ENCODE results near the gene PIGZ.
A peak's percentile ranks its signal among the peaks of the same experiment; 100 is the strongest.

Gene PIGZ

DNA sequence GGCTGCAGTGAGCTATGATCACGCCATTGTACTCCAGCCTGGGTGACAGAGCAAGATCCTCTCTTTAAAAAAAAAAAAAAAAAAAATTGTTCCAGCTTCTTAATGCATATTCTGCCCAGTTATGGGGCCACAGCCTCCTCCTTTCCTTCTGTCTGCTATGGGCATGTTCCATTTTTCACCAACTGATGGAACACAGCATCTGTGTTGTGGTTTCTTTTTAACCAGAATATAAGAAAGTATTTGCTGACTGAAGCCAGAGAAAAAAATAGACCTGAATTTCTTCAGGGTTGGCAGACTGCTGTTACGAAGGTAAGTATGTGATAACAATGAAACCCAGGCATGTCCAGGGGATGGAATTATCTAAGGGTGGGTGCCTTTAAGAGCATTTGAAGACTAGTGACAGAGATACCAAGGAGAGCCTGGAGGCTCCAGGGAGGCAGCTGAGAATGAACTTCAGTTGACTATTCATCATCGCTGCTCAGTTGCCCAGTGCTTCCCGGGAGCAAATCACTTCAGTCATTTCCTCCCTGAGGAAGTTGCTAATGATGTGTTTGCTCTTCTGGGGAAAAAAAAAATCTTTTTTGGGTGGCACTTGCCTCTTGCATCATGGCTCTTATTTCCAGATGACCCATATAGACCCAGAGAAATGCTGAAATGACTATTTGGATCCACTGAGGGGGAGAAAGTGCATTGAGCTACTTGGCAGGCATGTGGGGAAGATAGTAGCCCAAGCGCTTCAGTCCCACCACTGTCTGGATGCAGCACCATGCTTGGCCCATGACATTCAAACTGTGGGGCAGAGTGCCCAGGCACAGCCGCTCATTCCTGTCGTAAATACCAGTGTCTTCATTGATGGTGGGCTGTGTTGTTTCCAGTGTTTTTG is 40.8 kb downstream of the PIGZ start:
- DNase-seq (ENCODE audit: low spot score in 2 of 2) (no peak), ATAC-seq (replicated peaks; ENCODE audit: extremely low read depth, poor library complexity, severe bottlenecking) (no peak)
- Mint-ChIP-seq H3K36me3 (ENCODE audit: insufficient read depth) (peaks cover 33% of the 10 kb centered on the region), H3K9me3 (no peaks in the 10 kb centered on the region), H3K4me3 (no peak overlapping the region), H3K27ac (ENCODE audit: low read depth) (no peak overlapping the region), H3K27me3 (no peaks in the 10 kb centered on the region), H3K4me1 (no peaks in the 10 kb centered on the region)

GRCh38 chr3:196920733-196921132 is 47.9 kb downstream of the PIGZ start:
- H3K27me3 Mint-ChIP-seq = no peaks in the 10 kb centered on the region
- DNase-seq (ENCODE audit: low spot score in 2 of 2) (no peak), ATAC-seq (replicated peaks; ENCODE audit: extremely low read depth, poor library complexity, severe bottlenecking) (no peak)
- peaks cover 6% of the 10 kb centered on the region for H3K9me3 Mint-ChIP-seq
- H3K27ac Mint-ChIP-seq (ENCODE audit: low read depth) = peak overlapping the region; percentile 80
- peaks cover 7% of the 10 kb centered on the region for H3K4me1 Mint-ChIP-seq
- peaks cover 11% of the 10 kb centered on the region for H3K36me3 Mint-ChIP-seq (ENCODE audit: insufficient read depth)
- H3K4me3 Mint-ChIP-seq = no peak overlapping the region

- Mint-ChIP-seq H3K4me1 (peaks cover 7% of the 10 kb centered on the region), H3K27me3 (no peaks in the 10 kb centered on the region), H3K4me3 (no peak overlapping the region), H3K9me3 (peaks cover 6% of the 10 kb centered on the region), H3K36me3 (ENCODE audit: insufficient read depth) (peaks cover 14% of the 10 kb centered on the region), H3K27ac (ENCODE audit: low read depth) (no peak overlapping the region)
- no peak for ATAC-seq (replicated peaks; ENCODE audit: extremely low read depth, poor library complexity, severe bottlenecking)
- no peak for DNase-seq (ENCODE audit: low spot score in 2 of 2)
Observed at GRCh38 chr3:196918968-196919367, 49.7 kb downstream of the PIGZ start.

GRCh38 chr3:196916995-196917394 is 51.6 kb downstream of the PIGZ start:
- no peak overlapping the region for H3K4me3 Mint-ChIP-seq
- no peak for ATAC-seq (replicated peaks; ENCODE audit: extremely low read depth, poor library complexity, severe bottlenecking)
- peaks cover 10% of the 10 kb centered on the region for H3K36me3 Mint-ChIP-seq (ENCODE audit: insufficient read depth)

DNA sequence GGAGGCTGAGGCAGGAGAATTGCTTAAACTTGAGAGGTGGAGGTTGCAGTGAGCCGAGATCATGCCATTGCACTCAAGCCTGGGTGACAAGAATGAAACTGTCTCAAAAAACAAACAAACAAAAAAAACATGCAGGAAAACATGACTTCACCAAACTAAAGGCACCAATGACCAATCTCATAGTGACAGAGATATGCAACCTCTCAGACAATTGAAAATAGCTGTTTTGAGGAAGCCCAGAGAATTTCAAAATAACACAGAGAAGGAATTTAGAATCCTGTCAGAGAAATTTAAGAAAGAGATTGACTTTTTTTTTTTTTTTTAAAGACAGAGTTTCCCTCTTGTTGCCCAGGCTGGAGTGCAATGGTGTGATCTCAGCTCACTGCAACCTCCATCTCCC is 52.4 kb downstream of the PIGZ start:
- H3K4me1 Mint-ChIP-seq = peaks cover 7% of the 10 kb centered on the region
- peaks cover 6% of the 10 kb centered on the region for H3K9me3 Mint-ChIP-seq
- peaks cover 8% of the 10 kb centered on the region for H3K36me3 Mint-ChIP-seq (ENCODE audit: insufficient read depth)
- no peak overlapping the region for H3K27ac Mint-ChIP-seq (ENCODE audit: low read depth)
- H3K27me3 Mint-ChIP-seq = no peaks in the 10 kb centered on the region
- no peak overlapping the region for H3K4me3 Mint-ChIP-seq
- DNase-seq (ENCODE audit: low spot score in 2 of 2) (no peak), ATAC-seq (replicated peaks; ENCODE audit: extremely low read depth, poor library complexity, severe bottlenecking) (no peak)

More at GRCh38 chr3:196916995-196917394, 51.6 kb downstream of the PIGZ start:
- no peak overlapping the region for H3K27ac Mint-ChIP-seq (ENCODE audit: low read depth)
- no peak for DNase-seq (ENCODE audit: low spot score in 2 of 2)
- no peaks in the 10 kb centered on the region for H3K27me3 Mint-ChIP-seq
- peaks cover 7% of the 10 kb centered on the region for H3K4me1 Mint-ChIP-seq
- H3K9me3 Mint-ChIP-seq = peaks cover 6% of the 10 kb centered on the region

DNA sequence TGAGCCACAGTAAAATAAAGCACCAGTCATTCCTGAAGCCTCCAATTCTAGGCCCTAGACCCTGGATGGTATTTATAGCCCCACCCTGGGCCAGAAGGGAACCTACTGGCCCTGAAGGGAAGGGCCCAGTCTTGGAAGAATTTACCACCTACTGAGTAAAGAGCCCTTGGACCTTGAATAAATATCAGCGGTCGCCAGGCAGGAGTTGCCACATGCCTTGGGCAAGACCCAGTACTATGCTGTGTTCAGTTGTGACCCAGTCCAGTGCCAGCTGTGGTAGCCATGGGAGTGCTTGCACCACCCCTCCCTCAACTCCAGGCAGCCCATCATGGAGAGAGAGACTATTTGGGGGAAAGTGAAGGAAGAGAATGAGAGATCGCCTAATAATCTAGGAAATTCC is 53.3 kb downstream of the PIGZ start:
- no peak for DNase-seq (ENCODE audit: low spot score in 2 of 2)
- H3K4me3 Mint-ChIP-seq = no peak overlapping the region
- H3K9me3 Mint-ChIP-seq = peaks cover 6% of the 10 kb centered on the region
- ATAC-seq (replicated peaks; ENCODE audit: extremely low read depth, poor library complexity, severe bottlenecking) = no peak
- peaks cover 8% of the 10 kb centered on the region for H3K36me3 Mint-ChIP-seq (ENCODE audit: insufficient read depth)
- no peak overlapping the region for H3K27ac Mint-ChIP-seq (ENCODE audit: low read depth)
- H3K4me1 Mint-ChIP-seq = peaks cover 7% of the 10 kb centered on the region
- H3K27me3 Mint-ChIP-seq = no peaks in the 10 kb centered on the region

GRCh38 chr3:196914866-196915265 is 53.8 kb downstream of the PIGZ start:
- no peak overlapping the region for H3K27ac Mint-ChIP-seq (ENCODE audit: low read depth)
- DNase-seq (ENCODE audit: low spot score in 2 of 2) (no peak), ATAC-seq (replicated peaks; ENCODE audit: extremely low read depth, poor library complexity, severe bottlenecking) (no peak)
- peaks cover 7% of the 10 kb centered on the region for H3K4me1 Mint-ChIP-seq
- H3K27me3 Mint-ChIP-seq = no peaks in the 10 kb centered on the region
- H3K9me3 Mint-ChIP-seq = peaks cover 6% of the 10 kb centered on the region
- H3K4me3 Mint-ChIP-seq = no peak overlapping the region
- peaks cover 8% of the 10 kb centered on the region for H3K36me3 Mint-ChIP-seq (ENCODE audit: insufficient read depth)

DNA sequence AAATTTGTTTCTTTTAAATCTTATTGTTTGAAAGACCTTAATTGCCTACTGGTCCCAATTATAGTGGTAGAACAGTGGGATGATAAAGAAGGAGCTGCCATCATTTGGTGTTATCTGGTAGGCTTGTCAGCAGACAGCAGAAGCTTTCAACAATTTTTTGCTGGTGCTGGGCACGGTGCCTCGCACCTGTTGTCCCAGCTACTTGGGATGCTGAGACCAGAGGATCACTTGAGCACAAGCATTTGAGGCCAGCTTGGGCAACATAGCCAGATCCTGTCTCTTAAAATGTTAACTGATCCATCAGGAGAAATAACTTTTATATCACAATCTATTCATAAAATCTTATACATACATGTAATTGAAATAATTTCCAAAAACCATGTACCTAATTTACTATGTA is 64.9 kb downstream of the PIGZ start:
- H3K27ac Mint-ChIP-seq (ENCODE audit: low read depth) = no peak overlapping the region
- no peaks in the 10 kb centered on the region for H3K4me1 Mint-ChIP-seq
- no peak overlapping the region for H3K4me3 Mint-ChIP-seq
- H3K36me3 Mint-ChIP-seq (ENCODE audit: insufficient read depth) = peaks cover 52% of the 10 kb centered on the region
- DNase-seq (ENCODE audit: low spot score in 2 of 2) = no peak
- H3K27me3 Mint-ChIP-seq = no peaks in the 10 kb centered on the region
- no peak for ATAC-seq (replicated peaks; ENCODE audit: extremely low read depth, poor library complexity, severe bottlenecking)
- no peaks in the 10 kb centered on the region for H3K9me3 Mint-ChIP-seq

DNA sequence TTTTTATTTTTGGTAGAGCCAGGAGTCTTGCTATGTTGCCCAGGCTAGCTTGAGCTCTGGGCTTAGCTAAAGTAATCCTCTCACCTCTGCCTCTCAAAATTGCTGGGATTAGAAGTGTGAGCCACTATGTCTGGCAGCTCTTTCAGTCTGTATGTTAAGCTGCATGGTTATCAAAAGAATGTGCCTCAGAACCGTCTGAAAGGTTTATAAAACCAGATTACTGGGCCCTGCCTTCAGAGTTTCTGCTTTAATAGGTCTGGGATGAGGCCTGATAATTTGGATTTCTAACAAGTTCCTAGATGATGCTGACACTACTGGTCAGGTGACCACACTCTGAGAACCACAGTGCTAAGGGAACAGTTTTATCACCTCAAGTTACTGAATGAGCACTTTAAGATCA is 66.3 kb downstream of the PIGZ start:
- Mint-ChIP-seq H3K4me3 (no peak overlapping the region), H3K27ac (ENCODE audit: low read depth) (no peak overlapping the region)
- ATAC-seq (replicated peaks; ENCODE audit: extremely low read depth, poor library complexity, severe bottlenecking) = no peak

GRCh38 chr3:196901768-196902167 is 66.9 kb downstream of the PIGZ start:
- Mint-ChIP-seq H3K4me1 (no peaks in the 10 kb centered on the region), H3K36me3 (ENCODE audit: insufficient read depth) (peaks cover 50% of the 10 kb centered on the region), H3K27me3 (no peaks in the 10 kb centered on the region), H3K27ac (ENCODE audit: low read depth) (no peak overlapping the region), H3K9me3 (no peaks in the 10 kb centered on the region), H3K4me3 (no peak overlapping the region)
- DNase-seq (ENCODE audit: low spot score in 2 of 2) (no peak), ATAC-seq (replicated peaks; ENCODE audit: extremely low read depth, poor library complexity, severe bottlenecking) (no peak)

More for the DNA sequence above, 66.3 kb downstream of the PIGZ start:
- DNase-seq (ENCODE audit: low spot score in 2 of 2) = no peak
- Mint-ChIP-seq H3K36me3 (ENCODE audit: insufficient read depth) (peaks cover 50% of the 10 kb centered on the region), H3K27me3 (no peaks in the 10 kb centered on the region), H3K4me1 (no peaks in the 10 kb centered on the region), H3K9me3 (no peaks in the 10 kb centered on the region)

All from central memory CD8-positive, alpha-beta T cell (primary cell).